Keratinocyte (primary cell): ENCODE data around the gene MAJIN. TPM values are rescaled to one million over a fixed set of nuclear protein-coding genes. Genes with fewer than 3 reads are reported as not detected.

Source experiments
- DNase-seq: peaks from one replicate; pipeline ENCODE4 v3.0.0-alpha.2; 2011; ENCODE audit warnings: low read depth, missing footprints, low spot score
- FAIRE-seq: peaks from 2 replicates; lab custom pipeline; 2011; peaks lifted over from hg19 to GRCh38; lab: Jason Lieb, UNC
- H2AFZ ChIP-seq: 2 replicates; pipeline ENCODE4 v1.6.0; 2012; ENCODE audit warnings: low read length, control low read depth, inconsistent platforms; ENCODE audit not compliant: control insufficient read depth
- H3K27ac ChIP-seq: 2 replicates; pipeline ENCODE4 v1.5.1; 2011; ENCODE audit warnings: low read length; ENCODE audit not compliant: control insufficient read depth, insufficient read depth
- H3K27me3 ChIP-seq: 3 replicates; pipeline ENCODE4 v1.6.0; 2011; ENCODE audit warnings: low read length; ENCODE audit not compliant: control insufficient read depth, insufficient read depth; ENCODE audit errors: extremely low read depth
- H3K36me3 ChIP-seq, 2 experiments: 2 replicates in 1 of 2; 3 replicates in 1 of 2; pipeline ENCODE4 v1.5.1; 2011; ENCODE audit warnings: low read length in 2 of 2, mild to moderate bottlenecking in 1 of 2; ENCODE audit not compliant: control insufficient read depth in 2 of 2, insufficient read depth in 2 of 2; ENCODE audit errors: extremely low read depth in 1 of 2
- H3K4me1 ChIP-seq: 3 replicates; pipeline ENCODE4 v1.5.1; 2011; ENCODE audit warnings: low read length; ENCODE audit not compliant: control insufficient read depth, insufficient read depth; ENCODE audit errors: extremely low read depth
- H3K4me2 ChIP-seq: 3 replicates; pipeline ENCODE4 v1.6.0; 2011; ENCODE audit warnings: low read depth, low read length; ENCODE audit not compliant: control insufficient read depth, insufficient read depth; ENCODE audit errors: extremely low read depth
- H3K4me3 ChIP-seq, 3 experiments: fragments of 200-600 bp in 1 of 3; sonication (generic) in 1 of 3; 2 replicates in 2 of 3; 3 replicates in 1 of 3; pipeline ENCODE4 v1.5.1; 2011 to 2016; ENCODE audit warnings: low read length in 3 of 3, mild to moderate bottlenecking in 3 of 3, control low read depth in 2 of 3, inconsistent platforms in 1 of 3, low read depth in 1 of 3, mixed read lengths in 1 of 3, mixed run types in 1 of 3, moderate library complexity in 1 of 3; ENCODE audit not compliant: control insufficient read depth in 2 of 3, insufficient read depth in 2 of 3; ENCODE audit errors: extremely low read depth in 1 of 3
- H3K79me2 ChIP-seq: 2 replicates; pipeline ENCODE4 v1.6.0; 2012; ENCODE audit warnings: low read length; ENCODE audit not compliant: control insufficient read depth, insufficient read depth
- H3K9ac ChIP-seq: 3 replicates; pipeline ENCODE4 v1.6.0; 2011; ENCODE audit warnings: low read length; ENCODE audit not compliant: control insufficient read depth, insufficient read depth; ENCODE audit errors: extremely low read depth
- H3K9me1 ChIP-seq: 3 replicates; pipeline ENCODE4 v1.6.0; 2011; ENCODE audit warnings: low read length; ENCODE audit not compliant: control insufficient read depth, insufficient read depth; ENCODE audit errors: extremely low read depth
- H3K9me3 ChIP-seq: 2 replicates; pipeline ENCODE4 v1.5.1; 2012; ENCODE audit warnings: low read depth, low read length; ENCODE audit not compliant: control insufficient read depth
- H4K20me1 ChIP-seq: 3 replicates; pipeline ENCODE4 v1.6.0; 2011; ENCODE audit warnings: low read length; ENCODE audit not compliant: control insufficient read depth, insufficient read depth; ENCODE audit errors: extremely low read depth
- CTCF ChIP-seq, 3 experiments: IDR thresholded peaks in 1 of 3; conservative IDR thresholded peaks in 1 of 3; optimal IDR thresholded peaks in 1 of 3; 2 replicates in 2 of 3; 3 replicates in 1 of 3; pipeline versions ENCODE3 to v1.5.1; 2011; ENCODE audit warnings: low read length in 3 of 3, mild to moderate bottlenecking in 3 of 3, moderate library complexity in 2 of 3, control low read depth in 1 of 3, inconsistent platforms in 1 of 3; ENCODE audit not compliant: insufficient read depth in 2 of 3; ENCODE audit errors: extremely low read depth in 1 of 3
- EZH2 ChIP-seq: IDR thresholded peaks from one replicate; pipeline ENCODE4 v1.6.1; 2012; ENCODE audit warnings: inconsistent platforms, mild to moderate bottlenecking, low read length, moderate library complexity
- dilution Hi-C: fragments of 300-500 bp; cut with MboI; formaldehyde crosslinking; loops from one replicate; pipeline ENCODE4 v1.7.0; 2020; ENCODE audit warnings: low sequenced_read_pairs; ENCODE audit not compliant: extremely low pct_ligation_motif_present
- polyA plus RNA-seq, 5 experiments: library from polyadenylated mRNA; depleted of rRNA in 3 of 5; stranded (reverse) in 3 of 5; stranded (forward) in 1 of 5; unstranded in 1 of 5; fragments of >200 nt; gene quantifications; 1 replicate in 1 of 5; 2 replicates in 3 of 5; 3 replicates in 1 of 5; pipeline versions ENCODE4 v1.2.1 to v1.2.3, GENCODE V29; 2011 to 2012; ENCODE audit warnings: missing spikeins in 2 of 5, low read depth in 1 of 5, low replicate concordance in 1 of 5

The MAJIN gene
- polyA plus RNA-seq, 1 donor (not counting 4 experiments of a cell fraction or from before 2014, with no cell fraction given), result 0.09 TPM

- peak overlapping the region; percentile 62 for H3K4me2 ChIP-seq
- FAIRE-seq (peak; percentile 96), DNase-seq (peak; percentile 79)
- no peaks in the 10 kb centered on the region for H3K9me3 ChIP-seq
- H3K36me3 ChIP-seq, result no peaks in the 10 kb centered on the region
- dilution Hi-C loops, result no loop called here
- peaks cover 22% of the 10 kb centered on the region for H3K4me1 ChIP-seq
- no peaks in the 10 kb centered on the region for H3K79me2 ChIP-seq
- peak overlapping the region in 1 of 3 experiments; percentile 19 for H3K4me3 ChIP-seq
- H3K9me1 ChIP-seq, result no peaks in the 10 kb centered on the region
- TF ChIP-seq CTCF (optimal IDR thresholded peaks at IDR 0.05 in 1 of 3, IDR thresholded peaks at IDR 0.05 in 1 of 3, conservative IDR thresholded peaks at IDR 0.05 in 1 of 3; ENCODE audit: extremely low read depth in 1 of 3, insufficient read depth in 2 of 3, low read length in 3 of 3) (no peak), EZH2 (no peak)
- H3K9ac ChIP-seq, result peak overlapping the region; percentile 41
- no peaks in the 10 kb centered on the region for H4K20me1 ChIP-seq
- no peak overlapping the region for H2AFZ ChIP-seq
- H3K27me3 ChIP-seq, result no peaks in the 10 kb centered on the region
- peak overlapping the region; percentile 70 for H3K27ac ChIP-seq
These were observed 1.2 kb downstream of the MAJIN start for GRCh38 chr11:64970731-64971151.

- DNase-seq (peak; percentile 38), FAIRE-seq (peak; percentile 69)
- H3K36me3 ChIP-seq, result no peaks in the 10 kb centered on the region
- no peaks in the 10 kb centered on the region for H4K20me1 ChIP-seq
- H3K9me1 ChIP-seq, result no peaks in the 10 kb centered on the region
- peaks cover 22% of the 10 kb centered on the region for H3K4me1 ChIP-seq
- dilution Hi-C loops, result no loop called here
- TF ChIP-seq EZH2 (no peak), CTCF (optimal IDR thresholded peaks at IDR 0.05 in 1 of 3, IDR thresholded peaks at IDR 0.05 in 1 of 3, conservative IDR thresholded peaks at IDR 0.05 in 1 of 3; ENCODE audit: extremely low read depth in 1 of 3, insufficient read depth in 2 of 3, low read length in 3 of 3) (no peak)
- H3K9ac ChIP-seq, result peak overlapping the region; percentile 35
- no peak overlapping the region for H3K4me3 ChIP-seq
- peak overlapping the region; percentile 58 for H3K4me2 ChIP-seq
- H3K27ac ChIP-seq, result peak overlapping the region; percentile 89
- H2AFZ ChIP-seq, result no peak overlapping the region
- H3K79me2 ChIP-seq, result no peaks in the 10 kb centered on the region
- no peaks in the 10 kb centered on the region for H3K27me3 ChIP-seq
- H3K9me3 ChIP-seq, result no peaks in the 10 kb centered on the region
These were observed 2.7 kb downstream of the MAJIN start for GRCh38 chr11:64969209-64969608.
